Endothelial cell of umbilical vein (primary cell): ENCODE data around the gene PAK6.

Experiments used
- CTCF ChIP-seq, 2 donors: IDR thresholded peaks; 1 replicate in 1 of 2; 2 replicates in 1 of 2; pipeline ENCODE4 v1.5.1; 2011; ENCODE audit warnings: low read length in 2 of 2, mild to moderate bottlenecking in 2 of 2, moderate library complexity in 2 of 2, control low read depth in 1 of 2, inconsistent platforms in 1 of 2, low read depth in 1 of 2; ENCODE audit not compliant: insufficient read depth in 1 of 2; ENCODE audit errors: extremely low read depth in 1 of 2
- JUN ChIP-seq: IDR thresholded peaks from 2 replicates; pipeline ENCODE4 v1.6.1; 2011; ENCODE audit warnings: borderline replicate concordance, low read depth; ENCODE audit not compliant: insufficient read length, insufficient read depth
- POLR2A ChIP-seq: IDR thresholded peaks from 2 replicates; pipeline ENCODE4 v1.6.1; 2012; ENCODE audit warnings: low read depth, mild to moderate bottlenecking, control low read depth, low read length

- TF ChIP-seq CTCF (IDR thresholded peaks at IDR 0.05; ENCODE audit: extremely low read depth in 1 of 2, insufficient read depth in 1 of 2, low read depth in 1 of 2, low read length in 2 of 2): no peak
- no peak for TF ChIP-seq POLR2A
- no peak for TF ChIP-seq JUN
These were observed 47.9 kb downstream of the PAK6 start for GRCh38 chr15:40286794-40287193.
